GM12801 (cell line): ENCODE results near the gene ILK.

Experiments
- TF ChIP-seq, protein P1 (sequence below): IDR thresholded peaks from one replicate; pipeline ENCODE4 v1.5.1; 2011; ENCODE audit warnings: control low read depth; ENCODE audit not compliant: insufficient read length; ENCODE audit errors: extremely low read depth

Gene ILK

GRCh38 chr11:6588018-6588417 lies 15.6 kb upstream of the ILK start:
- TF ChIP-seq, protein P1, sequence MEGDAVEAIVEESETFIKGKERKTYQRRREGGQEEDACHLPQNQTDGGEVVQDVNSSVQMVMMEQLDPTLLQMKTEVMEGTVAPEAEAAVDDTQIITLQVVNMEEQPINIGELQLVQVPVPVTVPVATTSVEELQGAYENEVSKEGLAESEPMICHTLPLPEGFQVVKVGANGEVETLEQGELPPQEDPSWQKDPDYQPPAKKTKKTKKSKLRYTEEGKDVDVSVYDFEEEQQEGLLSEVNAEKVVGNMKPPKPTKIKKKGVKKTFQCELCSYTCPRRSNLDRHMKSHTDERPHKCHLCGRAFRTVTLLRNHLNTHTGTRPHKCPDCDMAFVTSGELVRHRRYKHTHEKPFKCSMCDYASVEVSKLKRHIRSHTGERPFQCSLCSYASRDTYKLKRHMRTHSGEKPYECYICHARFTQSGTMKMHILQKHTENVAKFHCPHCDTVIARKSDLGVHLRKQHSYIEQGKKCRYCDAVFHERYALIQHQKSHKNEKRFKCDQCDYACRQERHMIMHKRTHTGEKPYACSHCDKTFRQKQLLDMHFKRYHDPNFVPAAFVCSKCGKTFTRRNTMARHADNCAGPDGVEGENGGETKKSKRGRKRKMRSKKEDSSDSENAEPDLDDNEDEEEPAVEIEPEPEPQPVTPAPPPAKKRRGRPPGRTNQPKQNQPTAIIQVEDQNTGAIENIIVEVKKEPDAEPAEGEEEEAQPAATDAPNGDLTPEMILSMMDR: no peak

GRCh38 chr11:6594142-6594768 lies 9.3 kb upstream of the ILK start:
- TF ChIP-seq, protein P1: no peak

- TF ChIP-seq, protein P1: no peak
Observed at GRCh38 chr11:6596239-6596877, 7.2 kb upstream of the ILK start.

DNA sequence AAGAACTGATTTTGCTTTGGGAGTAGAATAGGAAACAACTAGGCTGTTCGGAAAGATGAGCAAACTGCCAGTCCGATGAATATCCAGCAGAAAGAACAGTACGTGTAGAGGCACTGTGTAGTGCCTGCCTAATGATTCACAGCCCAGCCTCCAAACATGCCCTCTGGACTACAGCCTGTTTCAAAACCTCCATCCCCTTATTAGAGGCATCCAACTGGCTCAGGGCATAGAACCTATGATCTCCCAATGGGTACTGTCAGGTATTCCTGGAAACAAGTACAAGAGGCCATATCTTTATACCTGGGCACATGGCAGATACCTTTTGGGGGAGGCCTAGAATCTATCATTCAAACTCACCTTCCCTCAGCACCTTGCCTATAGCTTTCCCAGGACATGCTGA lies 5.0 kb upstream of the ILK start:
- TF ChIP-seq, protein P1: no peak

GRCh38 chr11:6599449-6599848 lies 4.1 kb upstream of the ILK start:
- TF ChIP-seq, protein P1: no peak

DNA sequence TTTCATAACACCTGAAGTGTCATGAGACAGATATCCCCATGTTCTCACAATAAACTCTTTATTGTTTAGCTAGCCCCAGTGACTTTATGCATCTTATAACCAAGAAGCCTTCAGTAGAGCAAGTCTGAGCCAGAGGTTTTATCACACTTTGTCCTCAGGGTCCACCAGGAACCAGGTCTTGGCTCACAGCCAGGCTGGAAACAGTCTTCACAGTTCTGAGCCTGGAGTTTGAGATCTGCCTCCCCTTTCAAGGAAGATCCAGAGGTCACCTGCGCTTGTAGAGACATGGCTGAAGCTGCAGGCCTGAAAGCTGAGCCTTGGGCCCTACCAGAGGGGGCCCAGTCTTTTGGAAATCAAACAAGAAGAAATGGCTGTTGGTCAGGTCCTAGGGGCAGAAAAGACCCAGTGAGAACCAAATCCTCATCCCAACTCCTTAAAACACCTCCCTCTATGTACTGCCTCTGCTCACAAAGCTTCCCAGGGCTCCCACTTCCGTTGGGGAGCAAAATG lies 3.6 kb upstream of the ILK start:
- TF ChIP-seq, protein P1: no peak

DNA sequence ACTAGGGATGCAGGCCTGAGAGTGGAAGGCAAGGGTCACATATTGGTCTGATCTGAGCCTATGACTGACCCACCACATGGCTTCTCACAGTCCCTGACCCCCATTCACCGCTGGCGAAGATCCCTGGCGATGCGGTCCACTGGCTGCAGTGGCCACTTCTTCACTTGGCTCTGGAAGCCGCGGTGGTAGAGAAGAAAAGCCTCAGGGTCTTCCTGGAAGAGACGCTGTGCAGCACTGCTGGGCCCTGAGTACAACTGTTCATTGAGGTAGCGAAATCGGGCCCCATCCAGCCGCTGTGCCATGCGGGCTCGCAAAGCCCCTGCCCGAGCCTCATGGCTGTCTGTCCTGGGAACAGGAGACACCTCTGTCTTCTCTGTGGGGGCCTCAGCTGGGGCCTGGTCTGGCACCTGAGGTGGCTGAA lies 2.5 kb upstream of the ILK start:
- TF ChIP-seq, protein P1: no peak
